Fibroblast of mammary gland (primary cell): Measurements from ENCODE around the gene TMEM30B.

Source experiments
- DNase-seq: peaks from one replicate; pipeline ENCODE4 v3.0.0-alpha.2; 2010; ENCODE audit warnings: low read depth
- H3K4me3 ChIP-seq: 2 replicates; pipeline ENCODE4 v1.5.1; 2011; ENCODE audit warnings: low read depth, mild to moderate bottlenecking, low read length, moderate library complexity; ENCODE audit not compliant: control insufficient read depth
- TF ChIP-seq, protein P1 (sequence below): conservative IDR thresholded peaks from 2 replicates; pipeline ENCODE4 v1.5.1; 2011; ENCODE audit warnings: low read depth, low read length, inconsistent platforms; ENCODE audit not compliant: control insufficient read depth, insufficient read depth

The TMEM30B gene

DNA sequence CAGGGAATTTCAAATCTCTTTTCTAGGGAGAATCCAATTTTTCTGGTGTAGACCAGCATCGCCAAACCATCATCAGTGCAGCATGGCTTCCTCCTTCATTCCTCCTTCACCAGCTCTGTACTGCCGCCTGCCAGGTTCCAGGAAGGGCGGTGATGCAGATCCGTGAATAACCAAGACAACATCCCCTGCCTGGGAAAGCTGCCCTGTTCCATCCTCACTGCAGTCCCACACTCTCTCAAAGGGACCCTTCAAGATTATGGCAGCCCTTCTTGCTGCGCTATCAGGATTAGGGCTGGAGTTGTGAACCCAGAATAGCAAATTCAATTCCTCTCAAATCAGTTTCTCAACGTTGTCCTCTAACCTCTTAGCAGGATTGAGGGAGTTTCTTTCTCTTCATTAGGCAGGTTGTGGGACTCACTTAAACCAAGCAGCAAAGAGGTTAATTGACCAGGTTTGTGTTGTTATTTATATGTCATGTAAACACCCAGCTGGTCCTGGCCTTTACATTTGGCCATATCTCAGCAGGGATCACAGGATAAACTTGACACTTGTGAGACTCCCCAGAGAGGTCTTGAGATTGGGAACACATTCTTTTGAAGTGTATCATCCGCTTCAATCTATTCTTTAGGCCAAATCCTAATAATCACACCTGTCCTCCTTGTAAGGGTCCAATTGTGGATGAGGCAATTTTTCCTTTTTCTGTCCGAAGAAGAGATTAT lies 26.2 kb downstream of the TMEM30B start:
- no peak for DNase-seq
- TF ChIP-seq, protein P1, sequence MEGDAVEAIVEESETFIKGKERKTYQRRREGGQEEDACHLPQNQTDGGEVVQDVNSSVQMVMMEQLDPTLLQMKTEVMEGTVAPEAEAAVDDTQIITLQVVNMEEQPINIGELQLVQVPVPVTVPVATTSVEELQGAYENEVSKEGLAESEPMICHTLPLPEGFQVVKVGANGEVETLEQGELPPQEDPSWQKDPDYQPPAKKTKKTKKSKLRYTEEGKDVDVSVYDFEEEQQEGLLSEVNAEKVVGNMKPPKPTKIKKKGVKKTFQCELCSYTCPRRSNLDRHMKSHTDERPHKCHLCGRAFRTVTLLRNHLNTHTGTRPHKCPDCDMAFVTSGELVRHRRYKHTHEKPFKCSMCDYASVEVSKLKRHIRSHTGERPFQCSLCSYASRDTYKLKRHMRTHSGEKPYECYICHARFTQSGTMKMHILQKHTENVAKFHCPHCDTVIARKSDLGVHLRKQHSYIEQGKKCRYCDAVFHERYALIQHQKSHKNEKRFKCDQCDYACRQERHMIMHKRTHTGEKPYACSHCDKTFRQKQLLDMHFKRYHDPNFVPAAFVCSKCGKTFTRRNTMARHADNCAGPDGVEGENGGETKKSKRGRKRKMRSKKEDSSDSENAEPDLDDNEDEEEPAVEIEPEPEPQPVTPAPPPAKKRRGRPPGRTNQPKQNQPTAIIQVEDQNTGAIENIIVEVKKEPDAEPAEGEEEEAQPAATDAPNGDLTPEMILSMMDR = no peak
- no peak overlapping the region for H3K4me3 ChIP-seq

DNA sequence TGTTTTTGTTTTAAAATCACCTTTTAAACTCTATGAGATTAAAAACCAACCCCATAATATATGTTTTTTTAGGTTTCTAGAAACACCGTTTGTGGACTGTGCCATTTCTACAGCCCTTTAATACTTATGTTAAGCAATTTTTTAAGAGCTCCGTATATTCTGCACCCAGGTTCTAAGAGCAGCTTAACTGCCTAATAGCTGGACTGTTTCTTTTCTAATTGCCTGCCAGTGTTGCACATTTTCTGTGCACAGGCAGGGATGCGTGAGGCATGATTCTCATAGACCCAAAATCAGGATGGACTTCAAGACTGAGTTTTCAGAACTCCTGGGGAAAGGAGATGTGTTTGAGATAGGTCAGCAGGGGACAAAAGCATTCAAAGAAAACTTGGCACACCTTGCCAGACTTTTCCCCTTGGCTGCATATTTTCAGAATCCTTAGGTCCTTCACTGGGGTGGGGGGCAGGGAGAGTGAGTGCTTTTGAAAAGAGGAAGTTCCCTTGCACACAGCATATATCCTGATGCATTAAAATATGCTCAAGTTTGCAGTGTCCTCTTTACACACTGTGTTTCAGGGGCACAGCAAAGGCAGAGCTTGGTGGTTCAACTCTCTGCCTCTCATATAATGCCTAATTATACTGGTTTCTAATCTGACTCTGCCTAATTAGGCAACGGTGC lies 27.9 kb downstream of the TMEM30B start:
- no peak for DNase-seq
- TF ChIP-seq, protein P1 = no peak
- no peak overlapping the region for H3K4me3 ChIP-seq

DNA sequence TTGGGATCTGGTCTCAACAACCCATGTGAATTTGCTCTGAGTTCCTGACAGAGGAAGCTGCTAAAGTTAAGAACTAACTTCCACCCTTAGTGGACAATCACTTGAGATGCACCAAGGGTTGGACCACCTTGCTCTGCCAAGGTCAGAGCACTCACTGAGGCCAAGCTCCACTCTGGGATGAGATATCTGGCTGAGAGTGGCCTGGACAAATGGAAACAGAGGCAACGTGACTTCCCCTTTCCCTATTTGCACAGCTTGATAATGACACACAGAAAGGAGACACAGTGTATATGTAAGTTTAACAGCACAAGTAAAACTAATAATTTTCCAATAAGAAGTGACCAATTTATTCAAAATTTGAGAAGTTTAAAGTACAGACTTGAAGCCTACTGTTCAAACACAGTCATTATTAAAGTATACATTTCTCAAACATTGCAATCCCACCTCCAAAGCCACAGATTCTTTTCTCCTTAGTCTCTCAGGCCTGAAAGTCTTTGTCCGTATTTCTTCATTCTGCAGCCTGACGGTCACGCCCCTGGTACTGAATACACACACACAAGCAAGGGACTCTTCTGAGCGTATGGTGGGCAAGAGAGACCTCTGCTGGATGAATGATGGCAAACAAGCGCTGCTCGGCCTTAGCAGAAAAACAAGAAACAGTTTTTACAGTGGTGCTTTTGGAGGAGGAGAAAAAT lies 28.6 kb downstream of the TMEM30B start:
- TF ChIP-seq, protein P1 = peak; percentile 98
- no peak overlapping the region for H3K4me3 ChIP-seq
- DNase-seq = peak; percentile 97

DNA sequence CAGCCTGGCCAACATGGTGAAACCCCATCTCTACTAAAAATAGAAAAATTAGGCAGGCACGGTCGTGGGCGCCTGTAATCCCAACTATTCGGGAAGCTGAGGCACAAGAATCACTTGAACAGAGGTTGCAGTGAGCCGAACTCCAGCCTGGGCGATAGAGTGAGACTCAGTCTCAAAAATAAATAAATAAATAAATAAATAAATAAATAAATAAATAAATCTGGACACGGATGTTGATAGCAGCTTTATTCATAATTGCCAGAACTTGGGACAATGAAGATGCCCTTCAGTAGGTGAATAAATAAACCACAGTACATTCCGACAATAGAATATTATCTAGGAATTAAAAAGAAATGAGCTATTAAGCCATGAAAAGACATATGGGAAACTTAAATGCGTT lies 31.1 kb downstream of the TMEM30B start:
- no peak overlapping the region for H3K4me3 ChIP-seq
- TF ChIP-seq, protein P1 = no peak
- no peak for DNase-seq

DNA sequence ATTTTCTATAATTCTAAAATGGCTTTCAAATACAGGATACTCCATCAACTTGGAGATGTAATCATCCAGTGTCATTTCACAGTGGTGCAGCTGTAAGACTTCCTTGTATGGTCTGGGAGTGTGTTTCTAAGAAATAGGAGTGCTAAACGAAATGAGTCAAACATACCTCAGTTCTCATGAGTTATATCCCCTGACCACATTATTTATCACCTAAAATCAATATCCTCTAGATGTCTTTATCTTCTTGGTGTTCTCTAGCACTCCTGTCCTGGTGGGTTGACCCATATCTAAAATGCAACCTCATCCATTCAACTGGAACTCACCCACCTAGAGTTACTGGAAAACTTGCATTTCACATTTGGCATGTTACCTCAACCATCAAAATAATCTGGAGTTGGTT lies 33.2 kb downstream of the TMEM30B start:
- H3K4me3 ChIP-seq = no peak overlapping the region
- TF ChIP-seq, protein P1 = no peak
- DNase-seq = peak; percentile 67

DNA sequence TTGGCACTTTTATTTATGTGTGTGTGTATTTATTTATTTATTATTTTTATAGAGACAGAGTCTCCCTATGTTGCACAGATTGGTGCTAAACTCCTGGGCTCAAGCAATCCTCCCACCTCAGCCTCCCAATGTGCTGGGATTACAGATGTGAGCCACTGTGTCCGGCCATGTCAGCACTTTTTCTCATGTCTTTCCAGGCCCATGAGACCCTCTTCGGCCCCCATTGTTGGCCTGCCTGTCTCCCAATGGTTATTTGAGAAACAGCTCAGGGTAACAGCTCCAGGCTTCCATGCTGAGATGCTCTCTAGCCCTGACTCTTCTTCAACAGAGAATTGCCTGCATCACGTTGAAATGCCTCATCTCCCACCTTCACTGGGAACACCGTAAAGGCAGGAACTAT lies 34.4 kb downstream of the TMEM30B start:
- no peak for DNase-seq
- TF ChIP-seq, protein P1 = no peak
- no peak overlapping the region for H3K4me3 ChIP-seq
